ENCODE measurements around the gene OPN1MW3. TPM values are rescaled to one million over a fixed set of nuclear protein-coding genes. Genes with fewer than 3 reads are reported as not detected.

The OPN1MW3 gene
- total RNA-seq (2022; extraction: Qiagen RNA extraction; ENCODE audit: low read depth), result not detected in 5 replicates

DNA sequence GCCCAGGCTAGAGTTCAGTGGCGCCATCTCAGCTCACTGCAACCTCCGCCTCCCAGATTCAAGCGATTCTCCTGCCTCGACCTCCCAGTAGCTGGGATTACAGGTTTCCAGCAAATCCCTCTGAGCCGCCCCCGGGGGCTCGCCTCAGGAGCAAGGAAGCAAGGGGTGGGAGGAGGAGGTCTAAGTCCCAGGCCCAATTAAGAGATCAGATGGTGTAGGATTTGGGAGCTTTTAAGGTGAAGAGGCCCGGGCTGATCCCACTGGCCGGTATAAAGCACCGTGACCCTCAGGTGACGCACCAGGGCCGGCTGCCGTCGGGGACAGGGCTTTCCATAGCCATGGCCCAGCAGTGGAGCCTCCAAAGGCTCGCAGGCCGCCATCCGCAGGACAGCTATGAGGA is at the start of gene OPN1MW3:
Gene OPN1MW3, plus strand, starts transcription at position 301 of the 400 bp plus-strand sequence. Its CDS starts 38 bp downstream, at position 339.

DNA sequence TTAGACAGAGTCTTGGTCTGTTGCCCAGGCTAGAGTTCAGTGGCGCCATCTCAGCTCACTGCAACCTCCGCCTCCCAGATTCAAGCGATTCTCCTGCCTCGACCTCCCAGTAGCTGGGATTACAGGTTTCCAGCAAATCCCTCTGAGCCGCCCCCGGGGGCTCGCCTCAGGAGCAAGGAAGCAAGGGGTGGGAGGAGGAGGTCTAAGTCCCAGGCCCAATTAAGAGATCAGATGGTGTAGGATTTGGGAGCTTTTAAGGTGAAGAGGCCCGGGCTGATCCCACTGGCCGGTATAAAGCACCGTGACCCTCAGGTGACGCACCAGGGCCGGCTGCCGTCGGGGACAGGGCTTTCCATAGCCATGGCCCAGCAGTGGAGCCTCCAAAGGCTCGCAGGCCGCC is 37.9 kb upstream of the OPN1MW3 start, which contains the start of gene OPN1MW2:
Gene OPN1MW2, plus strand, starts transcription at position 301 of the 400 bp plus-strand sequence. Its CDS starts 60 bp downstream, at position 361.

DNA sequence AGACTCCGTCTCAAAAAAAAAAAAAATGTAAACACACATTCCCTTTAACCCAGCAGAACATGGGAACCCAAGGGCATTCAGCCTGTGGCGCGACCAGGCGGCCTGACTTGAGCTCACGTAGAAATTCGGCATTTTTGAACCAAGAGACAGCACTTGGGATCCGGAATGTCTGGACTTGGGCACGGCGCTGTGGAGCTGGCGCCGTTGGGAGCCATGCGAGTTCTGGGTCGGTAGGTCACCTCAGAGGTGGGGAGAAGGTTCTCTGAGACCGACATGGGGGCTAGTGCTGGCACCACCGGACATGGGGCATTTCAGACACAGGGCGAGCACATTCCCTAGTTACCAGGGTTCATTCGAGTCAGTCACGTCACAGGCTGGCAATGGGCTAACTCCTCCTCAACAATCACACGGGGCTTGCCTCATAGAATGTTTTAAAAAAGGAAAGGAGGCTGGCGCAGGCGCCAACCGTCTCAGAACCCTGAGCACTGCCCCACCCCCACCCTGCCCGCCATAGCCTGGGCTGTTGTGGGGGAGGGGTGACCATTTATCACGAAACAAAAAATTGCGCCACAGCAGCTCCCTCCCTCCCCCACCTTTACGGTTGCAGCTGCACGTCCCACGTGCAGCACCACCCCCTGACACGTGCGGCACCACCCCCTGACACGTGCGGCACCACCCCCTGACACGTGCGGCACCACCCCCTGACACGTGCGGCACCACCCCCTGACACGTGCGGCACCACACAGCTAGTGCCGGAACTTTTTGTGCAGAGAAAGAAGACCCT is 37.6 kb downstream of the OPN1MW3 start, which contains the start of gene TEX28:
Gene TEX28, minus strand, starts transcription at position 334 of the 784 bp plus-strand sequence. CDS start 3,007 bp downstream, outside the sequence.

GRCh38 chrX:154295664-154296310 is 38.4 kb downstream of the OPN1MW3 start, which contains the start of gene TKTL1:
TSS of gene TKTL1 (plus strand) at chrX:154295795. CDS start at chrX:154295860, 65 bp downstream.

Other genes starting within 250 kb of the OPN1MW3 start
- 187 to 237 TPM (median 225 TPM) in 5 replicates for gene IRAK1, start 237.7 kb upstream of the OPN1MW3 start, total RNA-seq (2022; extraction: Qiagen RNA extraction; ENCODE audit: low read depth)
- 16.0 to 22.8 TPM (median 19.3 TPM) in 5 replicates for gene MECP2, start 159.9 kb upstream of the OPN1MW3 start, total RNA-seq (2022; extraction: Qiagen RNA extraction; ENCODE audit: low read depth)
- not detected in 5 replicates for gene OPN1LW, start 113.3 kb upstream of the OPN1MW3 start, total RNA-seq (2022; extraction: Qiagen RNA extraction; ENCODE audit: low read depth)
- not detected in 5 replicates for gene OPN1MW, start 75.0 kb upstream of the OPN1MW3 start, total RNA-seq (2022; extraction: Qiagen RNA extraction; ENCODE audit: low read depth)
- not detected in 5 replicates for gene OPN1MW2, start 37.8 kb upstream of the OPN1MW3 start, total RNA-seq (2022; extraction: Qiagen RNA extraction; ENCODE audit: low read depth)
- not detected in 5 replicates for gene TEX28, start 37.5 kb downstream of the OPN1MW3 start, total RNA-seq (2022; extraction: Qiagen RNA extraction; ENCODE audit: low read depth)
- not detected in 5 replicates for gene TKTL1, start 38.2 kb downstream of the OPN1MW3 start, total RNA-seq (2022; extraction: Qiagen RNA extraction; ENCODE audit: low read depth)
- gene FLNA, start 117.1 kb downstream of the OPN1MW3 start, total RNA-seq (2022; extraction: Qiagen RNA extraction; ENCODE audit: low read depth), result 1,374 to 1,670 TPM (median 1,583 TPM) in 5 replicates
- gene EMD, start 121.7 kb downstream of the OPN1MW3 start, total RNA-seq (2022; extraction: Qiagen RNA extraction; ENCODE audit: low read depth), result 127 to 170 TPM (median 155 TPM) in 5 replicates
- gene RPL10, start 140.8 kb downstream of the OPN1MW3 start, total RNA-seq (2022; extraction: Qiagen RNA extraction; ENCODE audit: low read depth), result 5,191 to 5,756 TPM (median 5,342 TPM) in 5 replicates
- gene DNASE1L1, start 151.7 kb downstream of the OPN1MW3 start, total RNA-seq (2022; extraction: Qiagen RNA extraction; ENCODE audit: low read depth), result 20.6 to 30.0 TPM (median 26.9 TPM) in 5 replicates
- gene TAFAZZIN, start 154.0 kb downstream of the OPN1MW3 start, total RNA-seq (2022; extraction: Qiagen RNA extraction; ENCODE audit: low read depth), result 29.0 to 38.9 TPM (median 33.3 TPM) in 5 replicates
- gene ATP6AP1, start 171.1 kb downstream of the OPN1MW3 start, total RNA-seq (2022; extraction: Qiagen RNA extraction; ENCODE audit: low read depth), result 72.3 to 108 TPM (median 104 TPM) in 5 replicates
- gene GDI1, start 179.6 kb downstream of the OPN1MW3 start, total RNA-seq (2022; extraction: Qiagen RNA extraction; ENCODE audit: low read depth), result 88.0 to 102 TPM (median 92.6 TPM) in 5 replicates
- gene FAM50A, start 186.6 kb downstream of the OPN1MW3 start, total RNA-seq (2022; extraction: Qiagen RNA extraction; ENCODE audit: low read depth), result 89.4 to 122 TPM (median 110 TPM) in 5 replicates
- gene PLXNA3, start 200.7 kb downstream of the OPN1MW3 start, total RNA-seq (2022; extraction: Qiagen RNA extraction; ENCODE audit: low read depth), result 8.6 to 15.9 TPM (median 10.8 TPM) in 5 replicates
- 48.7 to 73.2 TPM (median 69.0 TPM) in 5 replicates for gene LAGE3, start 221.7 kb downstream of the OPN1MW3 start, total RNA-seq (2022; extraction: Qiagen RNA extraction; ENCODE audit: low read depth)
- gene UBL4A, start 229.0 kb downstream of the OPN1MW3 start, total RNA-seq (2022; extraction: Qiagen RNA extraction; ENCODE audit: low read depth), result 57.8 to 73.0 TPM (median 60.0 TPM) in 5 replicates
- 31.5 to 42.6 TPM (median 39.9 TPM) in 5 replicates for gene SLC10A3, start 233.0 kb downstream of the OPN1MW3 start, total RNA-seq (2022; extraction: Qiagen RNA extraction; ENCODE audit: low read depth)

All from A549 treated with RU486 at 1 μM for 4 hours (cell line).